GM21619 (cell line): ENCODE data around the gene MVP.
A peak's percentile ranks its signal among the peaks of the same experiment; 100 is the strongest.
"Not testable (repeated sequence)": the region's sequence is repeated elsewhere in the genome, so short reads cannot be mapped to it uniquely, and the experiment has no call there.

Experiments
- ATAC-seq: cut with Tn5 transposase; IDR thresholded peaks from one replicate; pipeline ENCODE4 v1.9.1; 2021; ENCODE audit not compliant: unreplicated experiment

Gene MVP

DNA sequence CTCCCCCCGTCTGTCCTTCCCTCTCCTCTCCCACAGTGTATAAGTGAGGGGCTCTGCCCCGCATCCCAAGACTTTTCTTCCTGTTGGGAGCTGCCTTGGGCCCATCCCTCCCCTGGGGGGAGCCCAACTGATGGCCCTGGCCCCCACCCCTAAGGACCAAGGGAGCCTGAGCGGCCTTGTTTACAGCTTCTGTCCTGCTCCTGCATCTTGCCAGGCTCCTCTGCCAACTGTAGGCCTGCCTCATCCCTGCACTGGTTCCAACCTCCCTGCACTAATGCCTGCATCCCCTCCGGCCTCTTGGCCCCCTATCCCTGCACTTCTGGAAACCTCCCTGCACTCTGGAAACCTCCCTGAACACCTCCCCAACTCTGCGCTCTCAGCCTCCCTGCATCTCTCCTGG, 5.7 kb upstream of the MVP start:
- ATAC-seq = no peak

- no peak for ATAC-seq
Observed at GRCh38 chr16:29815032-29815721, 5.1 kb upstream of the MVP start.

GRCh38 chr16:29815793-29816693, 4.2 kb upstream of the MVP start, which contains the start of gene PAGR1:
Gene PAGR1 (plus strand): TSS chr16:29816152. CDS start chr16:29816526, 374 bp downstream.
- peak; percentile 51 for ATAC-seq

GRCh38 chr16:29816694-29817441, 3.4 kb upstream of the MVP start:
- ATAC-seq = peak; percentile 19

DNA sequence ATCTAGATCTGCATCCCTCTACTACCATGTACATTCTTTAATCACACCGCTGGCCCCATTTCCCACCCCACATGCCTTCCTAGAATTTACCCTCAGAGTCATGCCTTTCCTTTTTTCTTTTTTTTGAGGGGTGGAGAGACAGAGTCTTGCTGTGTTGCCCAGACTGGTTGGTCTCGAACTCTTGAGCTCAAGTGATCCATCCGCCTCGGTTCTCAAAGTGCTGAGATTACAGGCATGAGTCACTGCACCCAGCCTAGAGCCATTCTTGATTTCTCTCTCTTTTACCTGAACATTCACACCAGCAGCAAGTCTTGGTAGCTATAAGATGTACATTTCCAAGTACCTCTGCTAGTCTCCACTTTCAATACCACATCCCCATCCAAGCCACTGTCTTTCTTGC, 2.2 kb upstream of the MVP start:
- no peak for ATAC-seq

GRCh38 chr16:29819506-29819905, 756 bp upstream of the MVP start:
- no peak for ATAC-seq

DNA sequence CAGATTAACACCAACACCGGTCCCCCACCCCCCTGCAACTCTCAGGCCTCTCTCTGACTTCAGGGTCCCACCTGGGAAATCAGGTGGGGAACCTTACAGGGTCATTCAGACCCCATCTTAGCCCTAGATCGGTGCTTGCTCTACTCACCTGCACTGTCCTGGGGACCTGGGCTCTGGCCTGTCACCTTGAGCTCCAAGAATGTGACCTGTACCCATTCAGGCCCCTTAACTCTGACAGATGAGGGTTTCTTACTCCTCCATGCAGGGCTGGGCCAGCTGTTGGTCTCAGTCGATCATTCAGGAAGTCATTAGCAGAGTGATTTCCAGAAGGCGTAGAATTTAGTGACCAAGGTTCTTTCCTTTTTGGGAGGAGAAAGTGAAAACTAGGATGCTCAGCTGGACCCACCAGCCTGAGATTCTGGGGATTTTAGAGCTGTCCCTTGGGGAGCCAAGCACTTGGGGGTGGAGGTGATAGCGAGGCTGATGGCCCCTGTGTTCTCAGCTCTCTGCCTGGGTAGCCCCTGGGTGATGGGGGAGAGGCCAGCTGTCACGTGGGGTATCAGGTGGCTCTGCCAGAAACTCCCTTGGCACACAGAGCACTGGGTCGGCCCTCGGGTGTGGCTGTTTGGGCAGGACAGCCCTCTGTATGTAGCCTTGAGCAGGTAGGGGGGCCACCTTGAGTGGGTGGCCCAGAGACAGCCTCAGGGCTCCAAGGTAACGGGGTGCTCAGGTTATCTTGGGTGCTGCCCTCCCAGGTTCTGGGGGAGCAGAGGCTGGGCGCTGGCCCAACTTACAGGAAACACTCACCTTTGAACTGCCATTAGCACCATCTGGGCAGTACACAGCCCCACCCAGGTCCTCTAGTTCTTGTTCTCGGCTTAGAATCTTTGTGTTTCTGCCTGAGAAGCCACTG, 724 bp downstream of the MVP start:
- ATAC-seq = peak; percentile 41

DNA sequence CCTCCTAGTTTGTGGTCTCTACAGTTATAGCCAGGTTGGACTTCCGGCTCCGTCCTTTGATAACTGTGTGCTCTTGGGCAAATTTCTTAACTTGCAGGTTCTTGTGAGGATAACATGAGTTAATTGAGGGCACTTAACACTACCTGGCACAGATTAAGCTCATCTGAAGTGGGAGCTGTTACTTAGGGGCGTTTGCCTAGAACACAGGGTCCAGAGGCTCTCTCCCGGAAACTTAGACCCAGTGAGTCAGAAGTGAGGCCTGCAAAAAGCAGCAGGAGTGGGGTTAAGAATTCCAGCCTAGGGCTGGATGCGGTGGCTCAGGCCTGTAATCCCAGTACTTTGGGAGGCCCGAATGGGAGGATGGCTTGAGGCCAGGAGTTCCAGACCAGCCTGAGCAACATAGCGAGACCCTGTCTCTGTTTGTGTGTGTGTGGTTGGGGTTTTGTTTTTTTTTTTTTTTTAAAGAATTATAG, 1.4 kb downstream of the MVP start:
- ATAC-seq = no peak

GRCh38 chr16:29824589-29825144, 4.4 kb downstream of the MVP start:
- no peak for ATAC-seq

DNA sequence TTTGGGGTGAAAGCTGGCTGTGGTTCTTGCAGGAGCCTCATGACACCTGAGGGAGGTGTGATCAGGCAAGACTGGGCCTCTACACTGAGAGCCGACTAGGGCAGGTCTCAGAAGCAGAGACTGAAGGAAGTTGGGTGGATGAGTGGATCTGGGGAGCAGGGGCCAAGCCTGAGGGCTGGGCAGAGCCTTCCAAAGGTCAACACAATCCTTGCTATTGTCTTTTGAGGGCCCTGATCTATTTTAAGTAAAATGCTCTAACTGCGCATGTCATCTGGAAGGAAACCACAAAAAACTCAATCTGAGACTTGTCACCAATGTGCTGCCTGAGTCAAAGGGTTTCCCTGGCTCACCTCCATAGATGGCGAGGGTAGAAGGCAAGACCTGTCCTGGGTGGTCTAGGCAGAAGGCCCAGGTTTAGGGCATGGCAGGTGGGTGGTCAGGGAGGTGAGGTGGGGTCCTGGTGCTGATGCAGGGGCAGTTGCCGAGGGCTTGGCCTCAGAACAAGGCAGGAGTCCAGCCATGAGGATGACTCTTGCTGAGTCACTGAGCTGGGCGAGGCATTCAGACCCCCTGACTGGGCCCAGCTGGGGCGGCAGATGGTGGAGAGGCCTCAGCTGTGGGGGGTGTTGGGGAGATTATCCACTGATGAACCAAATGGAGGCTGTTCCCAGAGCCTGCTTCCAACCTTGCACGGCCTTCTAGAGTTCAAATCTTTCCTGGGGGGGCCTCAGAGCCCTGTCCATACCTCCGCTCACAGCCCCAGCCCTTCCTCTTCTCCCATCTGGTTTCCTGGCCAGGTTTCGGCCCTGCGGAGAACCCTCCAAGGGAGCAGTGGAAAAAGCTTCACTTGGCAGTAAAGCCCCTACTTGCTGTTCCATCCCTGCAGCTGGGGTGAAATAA, 5.1 kb downstream of the MVP start:
- no peak for ATAC-seq

DNA sequence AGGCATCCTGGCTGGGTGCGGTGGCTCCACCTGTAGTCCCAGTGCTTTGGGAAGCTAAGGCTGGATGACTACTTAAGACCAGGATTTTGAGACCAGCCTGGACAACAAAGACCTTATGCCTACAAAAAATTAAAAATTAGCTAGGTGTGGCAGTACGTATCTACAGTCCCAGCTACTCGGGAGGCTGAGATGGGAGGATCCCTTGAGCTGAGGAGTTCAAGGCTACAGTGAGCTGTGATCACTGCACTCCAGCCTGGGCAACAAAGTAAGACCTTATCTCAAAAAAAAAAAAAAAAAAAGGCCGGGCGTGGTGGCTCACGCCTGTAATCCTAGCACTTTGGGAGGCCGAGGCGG, 6.1 kb downstream of the MVP start:
- no peak for ATAC-seq

DNA sequence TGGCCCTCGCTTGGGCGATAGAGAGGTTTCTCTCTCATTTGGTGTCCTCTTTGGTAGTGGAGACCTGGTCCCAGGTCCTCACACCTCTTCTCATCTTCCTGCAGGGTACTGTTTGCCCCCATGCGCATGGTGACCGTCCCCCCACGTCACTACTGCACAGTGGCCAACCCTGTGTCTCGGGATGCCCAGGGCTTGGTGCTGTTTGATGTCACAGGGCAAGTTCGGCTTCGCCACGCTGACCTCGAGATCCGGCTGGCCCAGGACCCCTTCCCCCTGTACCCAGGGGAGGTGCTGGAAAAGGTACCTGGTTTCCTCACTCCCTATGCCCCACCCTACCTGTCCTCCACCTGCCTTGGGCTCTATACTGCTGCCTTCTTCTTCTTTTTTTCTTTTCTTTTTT, 10.5 kb downstream of the MVP start:
- no peak for ATAC-seq

DNA sequence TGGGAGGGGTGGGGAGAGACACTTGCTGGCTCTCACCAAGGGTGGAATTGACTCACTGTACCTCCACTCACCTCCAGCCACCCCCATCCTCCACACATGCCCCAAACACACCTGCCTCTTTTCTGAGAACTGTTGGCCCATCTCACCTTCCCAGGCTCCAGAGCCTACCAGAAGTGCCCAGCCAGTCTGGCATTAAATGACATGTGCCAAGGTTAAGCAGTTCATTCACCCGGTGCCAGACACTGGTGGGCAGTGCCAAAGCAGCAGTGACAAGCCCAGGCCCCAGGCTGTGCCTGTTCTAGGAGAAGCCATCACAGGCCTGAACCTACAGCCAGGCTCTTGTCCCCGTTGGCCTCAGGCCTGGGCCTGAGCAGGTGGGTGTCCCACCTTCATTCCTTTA, 11.2 kb downstream of the MVP start:
- no peak for ATAC-seq

DNA sequence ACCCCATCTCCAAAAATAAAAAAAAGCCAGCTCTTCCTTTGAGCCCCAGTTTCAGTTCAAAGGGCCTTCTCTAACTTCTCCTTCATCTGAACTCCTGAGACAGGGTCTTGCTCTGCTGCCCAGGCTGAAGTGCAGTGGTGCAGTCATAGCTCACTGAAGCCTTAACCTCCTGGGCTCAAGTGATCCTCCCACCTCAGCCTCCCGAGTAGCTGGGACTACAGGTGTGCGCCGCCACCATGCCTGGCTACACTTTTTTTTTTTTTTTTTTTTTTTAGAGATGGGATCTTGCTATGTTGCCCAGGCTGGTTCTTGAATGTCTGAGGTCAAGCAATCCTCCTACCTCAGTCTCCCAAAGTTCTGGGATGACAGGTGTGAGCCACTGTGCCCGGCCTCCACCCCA, 13.0 kb downstream of the MVP start:
- ATAC-seq = not testable (repeated sequence)

DNA sequence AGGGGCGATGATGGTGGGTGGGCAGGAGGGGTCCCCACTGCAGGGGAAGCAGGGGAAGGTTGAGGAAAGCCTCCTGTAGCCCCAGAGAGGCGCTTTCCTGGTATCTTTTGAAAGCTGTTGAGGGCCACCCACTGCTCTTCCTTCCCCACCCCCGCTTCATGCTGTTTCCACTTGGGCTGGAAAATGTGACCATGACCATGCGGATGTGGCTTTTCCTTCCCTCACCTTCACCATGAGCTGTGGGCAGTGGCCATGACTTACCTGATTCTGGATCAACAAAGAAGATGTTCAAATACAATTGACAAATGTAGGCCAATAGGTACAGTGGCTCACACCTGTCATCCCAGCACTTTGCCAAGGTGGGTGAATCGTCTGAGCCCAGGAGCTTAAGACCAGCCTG, 13.8 kb downstream of the MVP start:
- ATAC-seq = no peak

DNA sequence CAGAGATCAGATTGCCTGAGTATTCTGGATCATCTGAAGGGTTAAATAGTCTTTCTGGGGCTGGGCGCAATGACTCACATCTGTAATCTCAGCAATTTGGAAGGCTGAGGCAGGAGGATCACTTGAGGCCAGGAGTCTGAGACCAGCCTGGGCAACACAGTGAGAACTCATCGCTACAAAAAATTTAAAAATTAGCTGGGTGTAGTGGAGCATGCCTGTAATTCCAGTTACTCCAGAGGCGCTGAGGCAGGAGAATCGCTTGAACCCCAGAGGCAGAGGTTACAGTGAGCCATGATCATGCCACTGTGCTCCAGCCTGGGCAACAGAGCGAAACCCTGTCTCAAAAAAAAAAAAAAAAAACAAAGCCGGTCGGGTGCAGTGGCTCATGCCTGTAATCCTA, 15.7 kb downstream of the MVP start:
- ATAC-seq = no peak

- ATAC-seq = no peak
Observed at GRCh38 chr16:29836623-29837022, 16.4 kb downstream of the MVP start.

DNA sequence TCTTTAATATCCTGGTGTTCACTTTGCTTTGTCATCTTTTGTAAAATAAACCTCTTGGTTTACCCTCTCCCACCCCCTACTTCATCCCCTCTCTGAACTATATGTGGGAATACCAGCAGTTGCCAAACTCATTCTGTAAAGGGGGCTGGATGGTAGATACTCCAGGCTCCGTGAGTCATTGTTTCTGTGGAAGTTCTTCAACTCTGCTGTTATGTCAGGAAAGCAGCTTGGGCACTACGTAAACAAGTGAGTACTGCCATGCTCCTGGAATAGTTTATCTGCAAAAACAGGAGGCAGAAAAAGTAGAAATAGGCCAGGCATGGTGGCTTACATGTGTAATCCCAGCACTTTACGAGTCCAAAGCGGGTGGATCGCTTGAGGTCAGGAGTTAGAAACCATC, 17.6 kb downstream of the MVP start:
- ATAC-seq = no peak

GRCh38 chr16:29839822-29840221, 19.6 kb downstream of the MVP start:
- ATAC-seq = no peak
